Measurements from ENCODE around the gene MRC2.
"Not testable (repeated sequence)": the region's sequence is repeated elsewhere in the genome, so short reads cannot be mapped to it uniquely, and the experiment has no call there.

MRC2 gene

DNA sequence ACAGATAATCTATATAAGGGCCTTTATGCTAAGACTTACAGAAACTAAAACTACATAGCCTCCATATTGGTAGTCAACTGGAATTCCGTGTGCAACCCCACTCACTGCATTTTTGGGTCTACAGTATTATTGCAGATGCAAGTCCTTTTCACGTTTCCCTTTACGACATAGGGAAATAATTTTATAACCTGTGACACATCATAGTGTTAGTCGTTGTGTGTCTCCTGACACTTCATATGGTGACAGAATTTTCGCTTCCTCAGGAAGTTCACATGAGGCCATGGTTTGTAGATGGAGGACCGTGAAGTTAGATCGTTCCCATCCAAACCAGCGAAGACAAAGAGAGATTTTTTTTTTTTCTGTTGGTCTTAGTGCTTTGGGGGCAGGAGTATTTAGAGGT is 15.7 kb upstream of the MRC2 start:
- no peak for DNase-seq (ENCODE audit: low read depth, low spot score)

GRCh38 chr17:62612289-62612688 is 15.2 kb upstream of the MRC2 start:
- not testable (repeated sequence) for DNase-seq (ENCODE audit: low read depth, low spot score)

DNA sequence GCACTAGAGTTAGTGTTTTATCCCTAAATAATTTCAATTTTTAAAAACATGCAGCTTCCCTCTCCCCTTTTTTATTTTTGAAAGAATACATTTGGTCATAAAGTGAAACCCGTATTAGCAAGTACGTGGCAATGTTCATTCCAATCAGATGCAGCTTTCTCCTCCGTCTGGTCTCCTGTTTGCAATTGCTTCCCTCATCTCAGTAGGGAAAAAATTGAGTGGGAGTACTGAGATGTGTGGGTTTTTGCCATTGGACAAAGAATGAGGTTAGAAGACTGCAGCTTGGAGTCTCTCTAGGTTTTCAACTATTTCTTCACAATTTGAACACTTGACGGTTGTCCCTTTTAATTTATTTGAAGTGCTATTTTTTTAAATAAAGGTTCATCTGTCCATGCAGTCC is 14.4 kb upstream of the MRC2 start:
- not testable (repeated sequence) for DNase-seq (ENCODE audit: low read depth, low spot score)

DNA sequence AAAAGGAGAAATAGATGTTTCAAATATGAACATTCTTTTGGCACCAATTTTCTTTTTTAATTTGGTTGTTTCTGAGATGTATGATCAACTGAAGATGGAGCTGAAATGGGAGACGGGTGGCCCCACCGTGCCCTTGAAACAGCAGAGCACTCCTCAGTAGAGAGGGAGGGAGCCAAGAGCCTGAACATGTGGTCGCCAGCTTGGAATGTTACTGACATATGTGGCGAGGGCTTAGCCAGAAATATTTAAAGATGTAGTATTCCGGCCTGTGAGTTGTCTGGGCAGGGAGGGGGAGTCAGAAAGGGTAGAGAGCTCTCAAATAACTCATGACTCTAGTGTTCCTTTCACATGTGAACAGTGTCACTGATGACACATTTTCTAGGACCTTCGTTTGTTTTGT is 13.3 kb upstream of the MRC2 start:
- DNase-seq (ENCODE audit: low read depth, low spot score), result no peak

DNA sequence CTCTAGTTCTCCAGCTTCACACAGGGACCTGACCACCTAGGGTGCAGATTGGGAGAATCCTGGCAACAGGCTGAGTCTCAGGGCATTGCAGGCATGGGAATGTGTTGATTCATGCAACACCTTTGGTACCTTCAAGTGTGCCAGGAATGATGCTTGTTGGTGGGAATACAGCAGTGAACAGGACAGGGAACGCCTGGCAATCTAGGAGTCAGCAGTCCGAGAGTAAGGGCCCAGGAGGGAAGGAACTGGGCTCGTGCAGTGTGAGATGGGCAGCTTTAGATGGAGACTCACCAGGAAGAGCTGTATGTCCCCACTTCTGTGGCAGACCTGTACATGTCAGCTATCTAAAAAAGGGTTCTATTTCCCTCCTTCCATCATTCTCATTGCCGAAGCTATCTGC is 12.0 kb upstream of the MRC2 start:
- no peak for DNase-seq (ENCODE audit: low read depth, low spot score)

DNA sequence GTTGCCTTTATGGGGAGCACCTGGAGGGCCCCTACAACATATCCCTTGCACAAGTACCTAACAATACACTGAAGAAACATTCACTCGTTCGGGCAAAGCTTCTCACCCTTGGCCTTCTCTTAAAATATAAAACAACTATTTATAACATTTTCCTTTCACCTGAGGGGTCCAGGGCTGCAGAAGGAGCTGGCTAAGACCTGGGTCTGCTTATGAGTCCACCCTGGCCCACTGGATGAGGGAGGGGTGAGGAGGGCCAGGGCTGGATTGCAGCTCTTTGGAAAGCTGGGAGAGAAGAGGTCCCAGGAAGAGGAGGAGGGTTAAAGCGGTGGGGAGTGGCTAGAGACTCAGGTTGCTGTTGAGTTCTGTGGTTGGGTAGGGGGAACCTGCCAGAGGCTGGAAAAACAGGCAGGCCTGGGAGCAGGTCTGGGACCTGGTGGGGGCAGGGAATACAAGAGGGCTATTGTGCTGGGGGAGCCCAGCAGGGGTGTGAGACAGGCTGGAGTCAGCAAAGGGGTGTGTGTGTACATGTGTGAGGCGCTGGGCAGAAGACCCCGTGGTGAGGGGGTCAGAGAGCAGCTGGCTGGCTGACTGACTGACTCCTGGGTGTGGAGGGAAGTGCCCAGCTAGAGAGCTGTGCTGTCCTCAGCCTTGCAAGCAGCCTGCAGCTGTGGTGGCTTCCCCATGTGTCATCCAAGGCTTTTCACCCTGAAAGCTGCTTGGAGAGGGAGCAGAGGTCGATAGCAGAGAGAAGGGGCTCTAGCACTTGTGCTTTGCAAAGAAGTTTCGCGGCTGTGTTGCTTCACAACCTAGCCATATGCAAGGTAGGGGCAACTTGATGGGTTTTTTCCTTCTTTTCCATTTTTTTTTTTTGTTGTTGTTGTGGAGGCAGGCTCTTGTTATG is 10.2 kb upstream of the MRC2 start:
- no peak for DNase-seq (ENCODE audit: low read depth, low spot score)

GRCh38 chr17:62617894-62618472 is 9.5 kb upstream of the MRC2 start:
- no peak for DNase-seq (ENCODE audit: low read depth, low spot score)

- DNase-seq (ENCODE audit: low read depth, low spot score), result no peak
Observed at GRCh38 chr17:62618647-62619416, 8.6 kb upstream of the MRC2 start.

DNA sequence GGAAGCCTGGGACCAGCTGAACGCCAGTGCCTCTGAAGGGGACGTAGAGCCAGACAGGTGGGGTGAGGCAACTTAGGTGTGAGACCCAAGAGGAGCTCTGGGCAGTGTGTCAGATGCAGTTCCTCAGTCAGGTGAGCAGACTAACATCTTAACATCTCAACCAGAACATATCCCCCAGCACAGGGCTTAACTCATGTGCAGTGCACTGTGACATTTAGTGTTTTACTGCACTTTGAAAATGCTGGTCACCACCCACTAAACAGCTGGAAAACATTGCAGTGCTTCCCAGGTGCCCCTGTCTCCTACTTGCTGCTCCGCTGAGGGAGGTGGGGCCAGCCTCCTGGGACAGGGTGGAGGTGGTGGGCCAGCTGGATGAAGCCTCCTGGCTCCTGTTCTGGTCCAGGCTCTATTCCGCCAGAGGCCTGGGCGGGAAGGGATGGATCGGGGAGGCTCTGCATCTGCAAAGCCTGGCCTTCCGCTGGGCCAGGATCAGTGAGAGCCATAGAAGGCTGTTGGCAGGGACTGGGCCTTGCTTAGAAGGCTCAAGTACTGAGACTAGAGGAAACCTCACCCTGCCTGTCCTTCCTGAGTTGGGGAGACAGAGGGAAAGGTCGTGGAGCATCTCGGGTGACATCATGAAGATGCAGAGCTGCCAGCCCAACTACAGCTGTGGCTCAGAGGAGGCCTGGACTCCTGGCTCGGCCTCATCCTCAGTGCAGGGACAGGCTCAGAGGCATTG is 7.9 kb upstream of the MRC2 start:
- DNase-seq (ENCODE audit: low read depth, low spot score), result no peak

- DNase-seq (ENCODE audit: low read depth, low spot score), result no peak
Observed at GRCh38 chr17:62621223-62621622, 6.2 kb upstream of the MRC2 start.

GRCh38 chr17:62625184-62625869 is 2.1 kb upstream of the MRC2 start:
- no peak for DNase-seq (ENCODE audit: low read depth, low spot score)

DNA sequence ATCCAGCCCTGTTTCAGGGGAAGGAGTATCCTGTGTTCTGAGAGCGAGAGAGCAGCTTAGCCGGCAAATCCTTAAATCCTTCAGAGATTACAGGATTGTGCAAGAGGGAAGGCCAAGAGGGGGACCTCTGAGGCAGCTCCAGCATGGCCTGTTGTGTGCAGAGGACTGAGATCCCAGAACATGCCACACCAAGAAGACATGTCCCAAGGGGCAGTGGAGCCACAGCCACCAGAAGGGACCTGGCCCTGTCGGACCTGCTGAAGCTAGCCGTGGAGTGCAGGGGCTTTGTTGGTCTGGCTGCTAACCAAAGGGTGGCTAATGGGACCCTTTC is 1.6 kb upstream of the MRC2 start:
- DNase-seq (ENCODE audit: low read depth, low spot score), result no peak

- DNase-seq (ENCODE audit: low read depth, low spot score), result no peak
Observed at GRCh38 chr17:62626719-62627218, 701 bp upstream of the MRC2 start.

DNA sequence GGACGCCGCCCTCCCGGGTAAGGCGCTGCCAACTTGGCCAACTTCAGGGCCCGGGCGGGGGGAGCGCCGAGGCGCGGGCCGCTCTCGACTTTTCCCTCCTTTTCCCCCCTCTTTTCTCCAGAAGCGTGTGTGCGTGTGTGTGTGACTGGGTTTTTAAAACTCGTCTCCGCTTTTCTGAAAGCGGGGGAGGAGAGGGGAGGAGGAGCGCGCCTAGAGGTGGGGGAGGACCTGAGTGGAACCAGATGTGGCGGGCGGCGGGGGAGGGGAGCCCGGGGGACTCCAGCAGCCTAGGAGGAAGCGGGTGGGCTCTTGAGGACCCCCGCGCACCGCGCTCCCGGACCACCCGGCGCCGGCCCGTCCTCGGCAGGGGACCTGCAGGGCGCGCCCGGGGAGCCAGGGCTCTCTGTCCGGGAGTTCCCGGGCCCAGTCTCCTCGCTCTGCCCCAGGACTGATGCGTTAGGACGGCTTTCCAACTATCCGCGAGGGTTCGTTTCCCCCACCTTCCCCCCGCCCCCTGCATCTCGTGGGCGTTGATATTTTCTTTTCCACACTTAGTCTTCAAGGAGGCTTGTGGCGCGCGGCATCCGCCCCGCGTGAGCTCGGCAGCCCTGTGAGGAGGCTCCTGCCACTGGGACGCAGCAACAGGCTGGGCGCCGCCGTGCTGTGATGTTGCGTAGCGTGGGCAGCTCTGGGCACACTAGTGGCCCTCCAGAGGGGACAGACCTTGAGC is 599 bp downstream of the MRC2 start:
- no peak for DNase-seq (ENCODE audit: low read depth, low spot score)

DNA sequence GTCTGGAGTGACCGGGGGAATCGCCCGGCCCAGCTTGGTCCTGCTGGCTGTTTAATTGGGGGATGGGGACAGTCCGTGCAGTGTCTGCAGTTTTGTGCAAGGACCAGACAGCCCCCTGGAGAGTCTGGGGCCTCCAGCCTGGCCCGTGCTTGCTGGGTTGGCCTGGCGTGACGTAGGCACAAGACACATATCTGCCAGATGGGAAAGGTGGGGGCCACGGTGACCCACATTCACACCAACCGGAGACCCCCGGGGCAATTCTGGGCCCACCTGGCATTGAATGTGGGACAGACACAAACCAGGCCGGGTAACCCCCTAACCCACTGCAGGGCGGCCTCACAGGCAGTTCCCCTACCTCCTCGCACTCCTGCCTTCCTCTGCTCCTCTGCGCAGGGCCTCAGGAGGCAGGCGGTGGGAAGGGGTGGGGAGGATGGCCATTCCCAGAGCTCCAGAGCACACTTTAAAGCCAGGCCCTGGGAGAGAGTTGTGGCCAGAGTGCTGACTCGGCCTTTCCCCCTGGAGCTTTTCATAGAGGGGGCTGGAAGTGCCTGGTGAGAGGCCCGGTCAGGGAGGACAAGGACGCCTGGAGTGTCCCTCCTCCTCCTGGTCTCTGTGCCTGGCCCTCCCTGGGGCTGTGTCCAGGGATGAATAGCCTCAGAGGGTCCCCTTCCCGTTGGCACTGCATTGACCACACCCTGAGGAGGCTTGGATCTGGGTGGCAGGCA is 1.5 kb downstream of the MRC2 start:
- DNase-seq (ENCODE audit: low read depth, low spot score), result no peak

DNA sequence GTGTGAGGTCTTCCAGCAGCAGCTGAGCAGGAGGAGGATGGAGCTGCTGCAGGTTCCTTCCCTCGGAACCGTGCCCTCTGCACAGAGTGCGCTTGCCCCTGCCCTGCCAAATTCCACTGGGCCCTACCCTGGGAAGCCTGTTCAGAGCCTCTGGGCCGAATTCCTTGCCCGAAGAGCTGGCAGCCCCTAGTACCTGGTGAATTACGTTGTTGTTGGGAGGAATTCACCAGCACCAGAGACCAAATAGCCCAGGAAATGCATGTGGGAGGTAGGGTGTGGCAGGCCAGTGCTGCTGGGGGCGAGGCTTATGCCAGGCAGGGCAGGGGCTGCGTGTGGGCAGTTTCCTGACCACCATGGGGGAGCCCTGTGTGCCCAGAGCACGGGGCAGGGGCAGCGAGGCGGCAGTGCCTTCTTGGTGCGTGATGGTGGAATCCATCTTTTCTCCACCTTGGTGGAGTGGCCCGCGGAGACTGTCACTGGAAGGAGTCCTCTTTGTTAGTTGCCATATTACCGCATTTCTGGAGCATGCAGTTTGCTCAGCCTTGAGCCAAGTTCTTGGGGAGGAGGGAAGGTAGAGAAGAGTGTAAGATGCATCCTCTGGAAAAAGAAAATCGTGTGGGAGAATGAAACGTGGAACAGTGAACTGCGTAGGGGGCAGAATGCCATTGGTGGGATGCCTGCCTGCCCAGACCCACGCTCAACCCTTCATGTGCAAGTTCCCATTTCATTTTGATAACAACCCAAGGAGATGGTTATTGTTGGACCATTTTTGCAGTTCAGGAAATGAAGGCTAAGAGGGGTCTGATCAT is 2.3 kb downstream of the MRC2 start:
- no peak for DNase-seq (ENCODE audit: low read depth, low spot score)

GRCh38 chr17:62630365-62631085 is 3.1 kb downstream of the MRC2 start:
- DNase-seq (ENCODE audit: low read depth, low spot score), result no peak

Data from activated CD4-positive, CD25-positive, alpha-beta regulatory T cell treated with anti-CD3 and anti-CD28 coated beads, Interleukin-2, amount 50 U/mL, for 16 hours (primary cell).